Activated CD4-positive, alpha-beta T cell treated with anti-CD3 and anti-CD28 coated beads for 4 hours (primary cell): ENCODE measurements around the gene LGMN.
"Not testable (repeated sequence)": the region's sequence is repeated elsewhere in the genome, so short reads cannot be mapped to it uniquely, and the experiment has no call there.

Source experiments
- DNase-seq, 2 donors: peaks; one replicate each; pipeline ENCODE4 v3.0.0-alpha.2; 2020

The LGMN gene

DNA sequence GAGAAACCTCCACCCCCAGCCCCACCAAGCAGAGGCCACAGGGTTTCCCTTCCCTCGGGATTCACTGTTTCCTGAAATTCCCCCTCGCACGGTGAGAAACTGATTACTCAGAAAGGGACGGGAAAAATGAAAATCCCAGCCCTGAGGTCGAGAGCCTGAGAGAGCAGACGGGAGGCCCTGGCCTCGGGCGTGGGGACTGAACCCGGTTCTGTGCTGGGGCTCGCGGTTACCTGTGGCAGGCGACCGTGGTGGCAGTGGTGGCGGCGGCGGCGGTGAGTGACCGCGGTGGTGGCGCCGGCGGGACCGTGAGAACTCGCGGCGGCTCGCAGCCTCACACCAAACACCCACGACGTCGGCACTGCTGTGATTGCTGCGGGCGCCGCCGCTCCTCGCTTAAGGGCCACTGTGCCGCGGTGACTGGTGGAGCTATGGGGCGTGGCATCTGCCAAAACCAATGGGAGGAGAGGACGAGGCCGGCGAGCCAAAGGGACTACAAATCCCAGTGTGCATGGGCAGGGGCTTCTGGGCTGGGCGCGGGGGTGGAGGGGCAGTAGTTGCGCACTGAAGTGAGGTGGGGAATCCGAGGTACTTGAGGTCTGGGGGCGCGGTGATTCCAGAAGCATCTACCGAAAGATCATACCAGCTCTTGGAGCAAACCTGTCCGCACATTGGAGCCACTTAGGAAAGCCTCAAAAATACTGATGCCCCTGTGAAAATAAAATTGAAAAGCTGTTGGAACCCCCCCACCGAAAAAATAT lies at the start of gene LGMN:
Gene LGMN, minus strand, starts transcription at position 369 of the 758 bp plus-strand sequence. CDS start 15,841 bp downstream, outside the sequence.
- DNase-seq, result peak; percentile 82 to 85

DNA sequence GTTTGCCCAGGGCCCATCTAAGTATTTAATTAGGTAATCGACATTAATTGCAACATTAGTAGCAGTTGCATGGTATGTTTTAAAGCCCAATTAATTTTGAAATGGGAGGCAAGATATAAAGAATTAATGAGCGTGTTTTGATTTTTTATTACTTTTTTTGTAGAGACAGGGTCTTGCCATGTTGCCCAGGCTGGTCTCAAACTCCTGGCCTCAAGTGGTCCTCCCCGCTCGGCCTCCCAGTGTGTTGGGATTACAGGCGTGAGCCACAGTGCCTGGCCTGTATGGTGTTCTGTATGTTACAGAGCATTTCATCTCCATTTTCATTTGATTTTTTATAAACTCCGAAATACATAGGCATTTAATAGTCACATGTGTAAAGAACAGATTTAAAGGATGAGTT lies 46.5 kb upstream of the LGMN start:
- DNase-seq, result no peak

DNA sequence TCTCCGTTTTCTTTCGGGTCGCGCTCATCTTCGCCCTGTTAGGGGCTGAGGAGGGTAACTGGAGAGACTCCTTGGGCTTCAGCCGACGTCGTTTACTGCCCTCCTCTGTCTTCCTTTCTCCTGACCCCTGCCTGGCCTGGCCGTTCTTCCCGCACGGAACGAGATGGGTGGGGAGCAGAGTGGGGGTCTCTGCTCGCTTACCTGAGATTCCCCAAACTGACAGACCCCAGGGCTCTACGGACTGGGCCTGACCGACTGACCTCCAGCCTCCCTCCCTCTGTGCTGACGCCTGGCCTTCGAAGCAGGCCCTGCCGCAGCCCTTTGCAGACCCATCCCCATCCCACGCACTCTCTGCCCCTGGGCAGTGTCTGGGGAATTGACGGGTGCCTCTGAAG lies 46.1 kb upstream of the LGMN start:
- no peak for DNase-seq

GRCh38 chr14:92793709-92794546 lies 45.5 kb upstream of the LGMN start, which contains the start of gene GOLGA5:
Gene GOLGA5 (plus strand): TSS chr14:92794305. CDS start chr14:92797438, 3,133 bp downstream.
- peak; percentile 97 for DNase-seq

DNA sequence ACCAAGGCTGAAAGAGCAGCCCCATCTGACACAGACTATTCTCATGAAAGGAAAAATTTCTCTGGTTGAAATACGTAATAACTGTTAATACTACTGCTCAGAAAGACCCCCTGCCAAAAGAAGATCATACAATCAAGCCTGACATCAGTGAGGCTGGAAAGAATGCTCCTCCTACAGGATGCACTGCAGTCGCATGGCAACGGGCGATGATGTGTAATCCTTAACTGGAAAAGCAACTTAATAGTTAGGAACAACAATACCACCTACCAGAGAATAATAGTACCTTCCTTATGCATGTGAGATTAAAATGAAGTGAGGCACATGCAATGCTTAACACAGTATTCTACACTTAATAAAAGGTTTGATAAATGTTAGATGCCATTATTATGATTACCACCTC lies 44.5 kb upstream of the LGMN start:
- no peak for DNase-seq

GRCh38 chr14:92789457-92790089 lies 41.1 kb upstream of the LGMN start:
- no peak for DNase-seq

- no peak for DNase-seq
Observed at GRCh38 chr14:92787554-92787953, 39.1 kb upstream of the LGMN start.

- DNase-seq, result no peak
Observed at GRCh38 chr14:92786427-92786756, 38.0 kb upstream of the LGMN start.

DNA sequence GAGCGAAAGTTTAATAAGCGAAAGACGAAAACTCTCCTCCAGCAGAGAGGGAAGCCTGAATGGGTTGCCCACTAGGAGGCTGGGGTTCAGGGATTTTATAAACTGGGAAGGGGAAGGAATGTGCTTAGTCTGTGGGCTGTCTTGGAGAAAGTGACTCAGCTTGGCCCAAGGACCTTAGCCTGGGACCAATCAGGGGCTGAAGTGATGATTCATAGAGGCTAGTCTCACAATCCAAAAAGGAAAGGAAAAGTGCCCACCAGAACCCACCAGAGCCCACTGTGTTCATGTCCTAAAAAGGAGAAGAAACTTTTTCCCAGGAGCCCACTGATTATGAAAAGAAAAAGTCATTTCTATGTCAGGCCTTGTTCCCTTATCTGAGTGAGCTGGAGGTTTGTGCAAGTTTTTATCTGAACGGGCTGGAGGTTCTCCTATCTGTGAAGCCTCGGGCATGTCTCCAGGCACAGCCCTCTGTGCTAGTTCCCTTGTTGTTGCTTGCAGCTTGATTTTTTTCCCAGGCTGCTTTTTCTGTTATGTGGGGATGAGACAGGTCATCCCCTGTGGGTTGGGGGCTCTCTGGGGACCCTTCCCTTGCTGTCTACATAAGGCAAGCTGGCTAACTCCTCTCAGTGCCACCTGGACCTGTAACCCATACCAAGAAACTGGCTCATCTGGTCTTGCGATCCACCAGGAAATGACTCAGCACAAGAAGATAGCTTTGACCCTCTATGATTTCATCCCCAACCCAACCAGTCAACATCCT lies 37.4 kb upstream of the LGMN start:
- DNase-seq, result no peak

- peak in 1 of 2 donors; percentile 41 for DNase-seq
Observed at GRCh38 chr14:92783813-92784431, 35.5 kb upstream of the LGMN start.

GRCh38 chr14:92781350-92781749 lies 32.9 kb upstream of the LGMN start:
- DNase-seq, result no peak

DNA sequence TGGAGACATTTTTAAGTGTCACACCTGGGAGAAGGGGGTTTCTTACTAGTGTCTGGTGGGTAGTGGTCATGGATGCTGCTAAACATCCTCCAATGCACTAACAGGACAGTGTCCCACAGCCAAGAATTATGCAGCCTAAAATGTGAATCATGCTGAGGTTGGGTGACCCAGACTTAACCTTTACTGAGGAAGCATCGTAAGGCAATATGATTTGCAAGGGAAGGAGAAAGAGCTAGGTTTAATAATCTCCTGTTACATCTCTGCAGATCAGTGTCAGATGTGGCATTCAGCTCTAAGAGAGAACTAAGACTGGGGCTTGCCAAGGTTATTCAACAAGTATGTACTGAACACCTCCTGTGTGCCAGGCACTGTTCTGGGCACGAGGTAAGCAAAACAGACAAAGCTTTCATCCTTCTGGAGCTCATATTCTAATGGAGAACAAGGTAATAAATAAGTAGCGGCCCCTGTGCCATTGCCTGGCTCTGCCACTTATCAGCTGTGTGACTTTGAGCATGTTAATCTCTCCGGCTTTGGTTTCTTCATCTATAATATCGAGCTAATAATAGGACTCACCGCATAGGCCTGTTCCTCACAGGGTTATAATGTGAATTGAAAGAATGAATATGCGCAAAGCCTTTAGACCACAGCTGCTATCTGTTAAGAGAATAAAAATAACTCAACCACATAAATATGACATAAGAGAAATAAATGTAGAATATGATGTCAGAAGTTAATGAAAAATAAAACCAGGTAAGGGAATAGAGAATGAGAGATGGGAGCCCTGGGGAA lies 32.2 kb upstream of the LGMN start:
- DNase-seq, result no peak

DNA sequence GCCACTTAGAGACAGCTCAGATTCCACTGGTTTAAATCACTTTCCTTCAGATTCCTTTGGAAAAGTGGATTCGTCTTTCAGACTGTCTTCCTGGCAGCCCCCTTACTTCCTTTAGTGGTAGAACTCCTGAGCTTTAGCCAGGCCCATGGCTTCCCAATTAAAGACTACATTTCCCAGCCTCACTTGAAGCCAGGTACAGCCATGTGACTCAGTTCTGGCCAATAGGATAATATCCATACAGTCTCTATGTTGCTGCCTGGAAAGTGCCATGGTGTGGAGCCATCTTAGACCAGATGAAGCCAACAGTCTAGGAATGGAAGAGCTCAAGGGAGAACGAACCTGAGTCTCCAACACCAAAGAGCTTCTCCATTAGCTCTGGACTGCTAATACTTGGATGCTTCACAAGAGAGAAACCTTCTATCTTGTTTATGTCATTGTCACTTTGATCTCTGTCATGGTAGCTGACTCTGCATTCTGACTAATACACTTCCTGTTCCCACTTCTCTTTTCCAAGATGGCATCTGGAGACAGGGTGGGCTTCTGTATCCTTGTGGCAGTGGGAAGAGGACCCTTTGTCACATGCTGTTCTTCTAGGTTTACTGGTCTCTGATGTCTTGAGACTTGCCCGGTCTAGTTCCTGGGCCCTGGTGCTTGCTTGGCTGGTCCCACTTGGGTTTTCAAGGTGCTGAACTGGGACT lies 30.6 kb upstream of the LGMN start:
- not testable (repeated sequence) for DNase-seq

- DNase-seq, result not testable (repeated sequence)
Observed at GRCh38 chr14:92775292-92775691, 26.9 kb upstream of the LGMN start.

GRCh38 chr14:92774572-92774971 lies 26.1 kb upstream of the LGMN start:
- no peak for DNase-seq

DNA sequence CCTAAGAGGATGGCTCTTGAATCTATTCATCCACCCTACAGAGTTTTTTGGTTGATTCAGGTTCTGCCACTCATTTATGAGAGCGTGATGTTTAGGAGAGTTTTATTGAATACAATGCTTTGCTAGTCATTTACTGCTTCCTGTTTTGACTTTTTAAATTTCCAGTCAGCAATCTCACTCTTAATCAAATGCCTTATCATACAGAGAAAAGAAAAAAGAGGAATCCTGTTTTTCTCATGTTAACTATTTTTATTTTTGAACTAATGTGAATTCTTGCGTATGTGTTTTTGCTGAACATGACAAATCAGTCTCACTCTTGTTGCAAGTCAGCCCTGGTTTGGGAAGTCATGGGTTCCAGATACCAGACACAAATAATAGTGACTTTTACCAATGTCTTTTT lies 22.1 kb upstream of the LGMN start:
- DNase-seq, result no peak

DNA sequence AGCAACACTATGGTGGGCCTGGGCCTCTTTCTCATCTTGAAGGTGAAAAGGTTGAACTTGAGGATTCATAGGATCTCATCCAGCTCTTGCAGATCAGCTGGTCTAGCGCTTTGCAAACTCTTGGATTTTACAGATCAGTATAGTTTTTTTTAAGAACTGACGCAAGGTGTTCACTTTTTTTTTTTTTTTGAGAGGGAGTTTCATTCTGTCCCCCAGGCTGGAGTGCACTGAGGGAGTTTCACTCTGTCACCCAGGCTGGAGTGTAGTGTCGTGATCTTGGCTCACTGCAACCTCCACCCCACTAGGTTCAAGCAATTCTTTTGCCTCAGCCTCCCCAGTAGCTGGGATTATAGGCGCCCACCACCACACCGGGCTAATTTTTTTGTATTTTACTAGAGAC lies 20.4 kb upstream of the LGMN start:
- no peak for DNase-seq

GRCh38 chr14:92768236-92768635 lies 19.8 kb upstream of the LGMN start:
- DNase-seq, result not testable (repeated sequence)

DNA sequence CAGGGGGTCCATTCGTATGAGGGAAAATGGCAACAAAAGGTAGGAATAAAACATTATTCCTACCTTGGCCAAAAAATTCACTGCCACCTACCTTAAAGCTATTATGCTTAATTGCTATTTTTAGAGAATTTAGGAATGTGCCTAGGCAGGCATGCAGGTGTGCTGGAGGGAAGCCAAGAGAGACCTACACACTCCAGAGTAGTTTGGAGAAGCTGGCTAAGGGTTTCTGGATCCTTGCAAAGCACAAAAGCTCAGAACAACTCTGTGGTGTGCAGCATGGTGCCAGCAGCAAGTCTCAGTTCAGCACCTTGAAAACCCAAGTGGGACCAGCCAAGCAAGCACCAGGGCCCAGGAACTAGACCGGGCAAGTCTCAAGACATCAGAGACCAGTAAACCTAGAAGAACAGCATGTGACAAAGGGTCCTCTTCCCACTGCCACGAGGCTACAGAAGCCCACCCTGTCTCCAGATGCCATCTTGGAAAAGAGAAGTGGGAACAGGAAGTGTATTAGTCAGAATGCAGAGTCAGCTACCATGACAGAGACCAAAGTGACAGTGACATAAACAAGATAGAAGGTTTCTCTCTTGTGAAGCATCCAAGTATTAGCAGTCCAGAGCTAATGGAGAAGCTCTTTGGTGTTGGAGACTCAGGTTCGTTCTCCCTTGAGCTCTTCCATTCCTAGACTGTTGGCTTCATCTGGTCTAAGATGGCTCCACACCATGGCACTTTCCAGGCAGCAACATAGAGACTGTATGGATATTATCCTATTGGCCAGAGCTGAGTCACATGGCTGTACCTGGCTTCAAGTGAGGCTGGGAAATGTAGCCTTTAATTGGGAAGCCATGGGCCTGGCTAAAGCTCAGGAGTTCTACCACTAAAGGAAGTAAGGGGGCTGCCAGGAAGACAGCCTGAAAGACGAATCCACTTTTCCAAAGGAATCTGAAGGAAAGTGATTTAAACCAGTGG lies 15.5 kb upstream of the LGMN start:
- not testable (repeated sequence) for DNase-seq

GRCh38 chr14:92760524-92760805 lies 12.0 kb upstream of the LGMN start:
- no peak for DNase-seq
